Kidney epithelial cell (primary cell): ENCODE measurements around the gene HS3ST4. TPM values are rescaled to one million over a fixed set of nuclear protein-coding genes. Genes with fewer than 3 reads are reported as not detected.

Experiments
- DNase-seq: peaks from one replicate; pipeline ENCODE4 v3.0.0-alpha.2; 2010; ENCODE audit warnings: low read depth
- H3K27me3 ChIP-seq: 2 replicates; pipeline ENCODE4 v1.6.0; 2011; ENCODE audit warnings: low read length; ENCODE audit not compliant: control insufficient read depth, insufficient read depth
- H3K36me3 ChIP-seq: 2 replicates; pipeline ENCODE4 v1.5.1; 2011; ENCODE audit warnings: low read length; ENCODE audit not compliant: control insufficient read depth, insufficient read depth
- H3K4me3 ChIP-seq: 2 replicates; pipeline ENCODE4 v1.5.1; 2011; ENCODE audit warnings: low read depth, mild to moderate bottlenecking, control low read depth, low read length
- CTCF ChIP-seq: IDR thresholded peaks from 2 replicates; pipeline ENCODE4 v1.5.1; 2011; ENCODE audit warnings: mild to moderate bottlenecking, moderate library complexity, low read length, control low read depth, inconsistent platforms; ENCODE audit not compliant: insufficient read depth, poor library complexity, severe bottlenecking
- total RNA-seq: library from RNA; depleted of rRNA; stranded (reverse); fragments of >200 nt; gene quantifications from 2 replicates; pipeline ENCODE4 v1.2.3, GENCODE V29; 2015

The HS3ST4 gene
- total RNA-seq, 1 donor from 2014 or later: 0.21 TPM

GRCh38 chr16:25966172-25967097 lies 274.7 kb downstream of the HS3ST4 start:
- no peak for TF ChIP-seq CTCF
- Histone ChIP-seq H3K27me3 (no peaks in the 10 kb centered on the region), H3K36me3 (no peaks in the 10 kb centered on the region), H3K4me3 (no peak overlapping the region)
- DNase-seq: no peak

DNA sequence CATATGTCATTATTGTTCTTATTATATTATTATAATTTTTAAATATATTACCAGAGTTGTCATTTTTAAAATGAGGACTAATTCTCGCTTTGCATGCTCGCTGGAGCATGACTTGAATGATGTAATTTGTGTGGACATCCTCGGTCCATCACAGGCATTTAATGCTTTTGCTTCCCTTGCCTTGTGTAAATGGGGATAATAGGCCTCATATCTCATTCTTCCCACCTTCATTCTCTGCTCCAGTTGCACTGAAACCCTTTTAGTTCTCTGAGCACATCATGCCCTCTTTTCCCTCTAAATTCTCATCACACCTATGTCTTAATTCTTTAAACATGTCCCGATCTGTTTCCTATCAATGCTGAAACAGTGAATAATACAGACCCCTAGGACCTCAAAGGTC lies 285.4 kb downstream of the HS3ST4 start:
- DNase-seq: no peak
- Histone ChIP-seq H3K27me3 (no peaks in the 10 kb centered on the region), H3K36me3 (no peaks in the 10 kb centered on the region), H3K4me3 (no peak overlapping the region)
- TF ChIP-seq CTCF: no peak

DNA sequence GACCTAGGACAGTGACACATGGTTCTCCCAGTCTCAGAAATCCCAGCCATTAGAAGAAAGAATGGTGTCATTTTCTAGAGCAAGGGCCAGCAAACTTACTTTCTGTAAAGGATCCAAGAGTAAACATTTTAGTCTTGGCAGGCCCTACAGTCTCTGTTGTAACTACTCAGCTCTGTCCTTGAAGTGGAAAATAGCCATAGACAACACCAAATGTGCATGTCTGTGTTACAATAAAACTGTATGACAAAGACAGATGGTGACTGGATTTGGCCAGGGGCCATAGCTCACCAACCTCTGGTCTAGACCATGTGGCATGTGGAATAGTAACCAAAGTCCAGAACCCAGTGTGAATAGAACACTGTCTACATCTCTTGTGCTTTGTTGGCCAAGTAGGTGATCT lies 286.5 kb downstream of the HS3ST4 start:
- no peaks in the 10 kb centered on the region for H3K27me3 ChIP-seq
- no peaks in the 10 kb centered on the region for H3K36me3 ChIP-seq
- no peak overlapping the region for H3K4me3 ChIP-seq
- no peak for TF ChIP-seq CTCF
- DNase-seq: no peak

DNA sequence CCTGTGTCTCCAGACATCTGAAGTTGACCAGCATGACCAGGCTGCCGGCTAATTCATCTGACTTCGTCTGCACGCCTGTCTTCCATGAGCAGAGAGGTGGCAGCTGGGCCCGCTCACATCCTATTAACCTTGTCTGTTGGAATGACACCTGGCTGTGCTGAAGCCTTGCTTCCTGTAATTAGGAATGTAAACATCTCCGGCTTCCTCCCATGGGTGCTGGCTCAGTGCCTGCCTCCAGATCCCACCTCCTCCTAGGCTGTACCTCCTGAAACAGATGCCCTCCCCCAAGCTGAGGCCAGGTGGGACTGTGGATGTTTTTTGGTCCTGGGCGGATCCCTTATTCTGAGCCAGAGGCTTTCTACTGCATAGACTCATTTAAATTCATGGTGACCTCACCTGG lies 296.3 kb downstream of the HS3ST4 start:
- DNase-seq: no peak
- H3K27me3 ChIP-seq: no peaks in the 10 kb centered on the region
- H3K36me3 ChIP-seq: no peaks in the 10 kb centered on the region
- no peak overlapping the region for H3K4me3 ChIP-seq
- no peak for TF ChIP-seq CTCF

DNA sequence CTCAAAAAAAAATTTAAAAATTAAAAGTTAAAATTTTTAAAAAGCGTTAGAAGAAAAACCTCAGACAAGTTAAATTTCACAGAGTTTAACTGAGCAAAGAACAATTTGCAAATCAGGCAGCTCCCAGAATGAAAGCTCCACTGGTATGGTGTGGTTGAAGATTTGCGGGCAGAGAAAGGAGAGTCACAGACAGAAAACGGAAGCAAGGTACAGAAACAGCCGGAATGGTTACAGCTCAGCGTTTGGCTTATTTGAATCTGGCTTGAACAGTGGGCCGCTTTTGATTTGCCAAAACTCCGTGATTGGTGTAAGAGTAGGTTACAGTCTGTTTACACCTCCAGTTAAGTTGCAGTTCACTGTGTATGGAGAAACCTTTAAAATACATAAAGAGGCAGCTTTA lies 297.1 kb downstream of the HS3ST4 start:
- no peaks in the 10 kb centered on the region for H3K36me3 ChIP-seq

More for the DNA sequence above, 297.1 kb downstream of the HS3ST4 start:
- Histone ChIP-seq H3K4me3 (no peak overlapping the region), H3K27me3 (no peaks in the 10 kb centered on the region)
- no peak for TF ChIP-seq CTCF
- no peak for DNase-seq
